SK-N-SH treated with all-trans-retinoic acid at 6 μM for 48 hours (cell line): ENCODE data around the gene ZNF219.

ENCODE experiments used
- ARNTL ChIP-seq: fragments of 450-650 bp; formaldehyde crosslinking; IDR thresholded peaks from 2 replicates; pipeline ENCODE4 v1.5.0; 2020; ENCODE audit warnings: low read depth, mild to moderate bottlenecking, moderate library complexity, borderline replicate concordance
- GLIS3 ChIP-seq: fragments of 250-450 bp; sonication (Bioruptor Pico); IDR thresholded peaks from 2 replicates; pipeline ENCODE4 v1.5.0; 2020; ENCODE audit warnings: mild to moderate bottlenecking, moderate library complexity
- OSR1 ChIP-seq: fragments of 250-450 bp; sonication (Bioruptor Pico); IDR thresholded peaks from 2 replicates; pipeline ENCODE4 v1.8.0; 2022; ENCODE audit warnings: moderate library complexity, mild to moderate bottlenecking, inconsistent platforms
- RARB ChIP-seq: fragments of 250-450 bp; sonication (Bioruptor Pico); IDR thresholded peaks from 2 replicates; pipeline ENCODE4 v1.8.0; 2021; ENCODE audit warnings: mild to moderate bottlenecking, moderate library complexity
- TOX ChIP-seq: fragments of 250-450 bp; sonication (Bioruptor Pico); IDR thresholded peaks from 2 replicates; pipeline ENCODE4 v1.8.0; 2021; ENCODE audit warnings: mild to moderate bottlenecking, moderate library complexity, borderline replicate concordance
- ZC3H10 ChIP-seq: fragments of 250-450 bp; sonication (Bioruptor Pico); IDR thresholded peaks from 2 replicates; pipeline ENCODE4 v1.5.1; 2021; ENCODE audit warnings: mild to moderate bottlenecking, moderate library complexity
- ZFP3 ChIP-seq: fragments of 250-450 bp; sonication (Bioruptor Pico); IDR thresholded peaks from 2 replicates; pipeline ENCODE4 v1.5.0; 2020; ENCODE audit warnings: mild to moderate bottlenecking, moderate library complexity
- ZNF565 ChIP-seq: fragments of 450-650 bp; formaldehyde crosslinking; conservative IDR thresholded peaks from 2 replicates; pipeline ENCODE4 v1.5.0; 2020; ENCODE audit warnings: low read depth, mild to moderate bottlenecking, moderate library complexity
- ZNF70 ChIP-seq: fragments of 450-650 bp; formaldehyde crosslinking; IDR thresholded peaks from 2 replicates; pipeline ENCODE4 v1.5.0; 2020; ENCODE audit warnings: mild to moderate bottlenecking, moderate library complexity
- TF ChIP-seq, protein P1 (sequence below): fragments of 250-450 bp; sonication (Bioruptor Pico); IDR thresholded peaks from 2 replicates; pipeline ENCODE4 v1.8.0; 2021; ENCODE audit warnings: low read depth, mild to moderate bottlenecking, moderate library complexity, borderline replicate concordance
- TF ChIP-seq, protein P2 (sequence below): fragments of 250-450 bp; sonication (Bioruptor Pico); IDR thresholded peaks from 2 replicates; pipeline ENCODE4 v1.5.0; 2020; ENCODE audit warnings: mild to moderate bottlenecking, moderate library complexity
- TF ChIP-seq, protein P3 (sequence below): fragments of 250-450 bp; sonication (Bioruptor Pico); IDR thresholded peaks from 2 replicates; pipeline ENCODE4 v1.5.1; 2020; ENCODE audit warnings: low read depth, mild to moderate bottlenecking, moderate library complexity

DNA sequence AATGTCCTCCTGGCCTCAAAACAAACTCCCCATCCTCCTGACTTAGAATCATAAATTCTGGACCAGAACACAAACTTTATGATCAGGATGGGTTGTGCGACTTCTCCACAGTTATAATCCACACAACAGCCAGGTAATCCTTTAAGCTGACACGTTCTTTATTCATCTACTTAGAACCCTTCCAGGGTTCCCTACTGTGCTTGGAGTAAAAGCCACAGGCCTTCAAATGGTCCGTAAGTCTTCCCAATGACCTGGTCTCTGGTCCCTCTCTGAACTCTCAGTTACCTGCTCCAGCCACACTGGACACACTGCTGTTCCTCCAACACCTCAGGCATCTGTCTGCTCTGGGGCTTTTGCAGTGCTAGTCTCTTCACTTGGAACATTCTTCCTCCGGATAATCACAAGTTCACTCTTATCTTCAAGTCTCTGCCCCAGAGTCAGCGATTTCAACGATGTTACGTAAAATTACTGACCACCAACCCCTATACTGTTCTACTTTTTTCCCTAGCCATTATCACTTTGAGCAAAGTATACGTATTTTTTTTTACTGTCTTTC, 58.0 kb downstream of the ZNF219 start:
- TF ChIP-seq ZNF565 (CRISPR knock-in tag), result no peak
- TF ChIP-seq ARNTL (CRISPR knock-in tag), result no peak
- TF ChIP-seq ZC3H10, result no peak
- TF ChIP-seq, protein P1, sequence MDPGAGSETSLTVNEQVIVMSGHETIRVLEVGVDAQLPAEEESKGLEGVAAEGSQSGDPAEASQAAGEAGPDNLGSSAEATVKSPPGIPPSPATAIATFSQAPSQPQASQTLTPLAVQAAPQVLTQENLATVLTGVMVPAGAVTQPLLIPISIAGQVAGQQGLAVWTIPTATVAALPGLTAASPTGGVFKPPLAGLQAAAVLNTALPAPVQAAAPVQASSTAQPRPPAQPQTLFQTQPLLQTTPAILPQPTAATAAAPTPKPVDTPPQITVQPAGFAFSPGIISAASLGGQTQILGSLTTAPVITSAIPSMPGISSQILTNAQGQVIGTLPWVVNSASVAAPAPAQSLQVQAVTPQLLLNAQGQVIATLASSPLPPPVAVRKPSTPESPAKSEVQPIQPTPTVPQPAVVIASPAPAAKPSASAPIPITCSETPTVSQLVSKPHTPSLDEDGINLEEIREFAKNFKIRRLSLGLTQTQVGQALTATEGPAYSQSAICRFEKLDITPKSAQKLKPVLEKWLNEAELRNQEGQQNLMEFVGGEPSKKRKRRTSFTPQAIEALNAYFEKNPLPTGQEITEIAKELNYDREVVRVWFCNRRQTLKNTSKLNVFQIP (CRISPR knock-in tag), result no peak
- no peak for TF ChIP-seq ZFP3 (CRISPR knock-in tag)
- no peak for TF ChIP-seq RARB
- TF ChIP-seq, protein P2, sequence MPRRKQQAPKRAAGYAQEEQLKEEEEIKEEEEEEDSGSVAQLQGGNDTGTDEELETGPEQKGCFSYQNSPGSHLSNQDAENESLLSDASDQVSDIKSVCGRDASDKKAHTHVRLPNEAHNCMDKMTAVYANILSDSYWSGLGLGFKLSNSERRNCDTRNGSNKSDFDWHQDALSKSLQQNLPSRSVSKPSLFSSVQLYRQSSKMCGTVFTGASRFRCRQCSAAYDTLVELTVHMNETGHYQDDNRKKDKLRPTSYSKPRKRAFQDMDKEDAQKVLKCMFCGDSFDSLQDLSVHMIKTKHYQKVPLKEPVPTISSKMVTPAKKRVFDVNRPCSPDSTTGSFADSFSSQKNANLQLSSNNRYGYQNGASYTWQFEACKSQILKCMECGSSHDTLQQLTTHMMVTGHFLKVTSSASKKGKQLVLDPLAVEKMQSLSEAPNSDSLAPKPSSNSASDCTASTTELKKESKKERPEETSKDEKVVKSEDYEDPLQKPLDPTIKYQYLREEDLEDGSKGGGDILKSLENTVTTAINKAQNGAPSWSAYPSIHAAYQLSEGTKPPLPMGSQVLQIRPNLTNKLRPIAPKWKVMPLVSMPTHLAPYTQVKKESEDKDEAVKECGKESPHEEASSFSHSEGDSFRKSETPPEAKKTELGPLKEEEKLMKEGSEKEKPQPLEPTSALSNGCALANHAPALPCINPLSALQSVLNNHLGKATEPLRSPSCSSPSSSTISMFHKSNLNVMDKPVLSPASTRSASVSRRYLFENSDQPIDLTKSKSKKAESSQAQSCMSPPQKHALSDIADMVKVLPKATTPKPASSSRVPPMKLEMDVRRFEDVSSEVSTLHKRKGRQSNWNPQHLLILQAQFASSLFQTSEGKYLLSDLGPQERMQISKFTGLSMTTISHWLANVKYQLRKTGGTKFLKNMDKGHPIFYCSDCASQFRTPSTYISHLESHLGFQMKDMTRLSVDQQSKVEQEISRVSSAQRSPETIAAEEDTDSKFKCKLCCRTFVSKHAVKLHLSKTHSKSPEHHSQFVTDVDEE (CRISPR knock-in tag), result no peak
- TF ChIP-seq GLIS3 (CRISPR knock-in tag), result no peak
- TF ChIP-seq, protein P3, sequence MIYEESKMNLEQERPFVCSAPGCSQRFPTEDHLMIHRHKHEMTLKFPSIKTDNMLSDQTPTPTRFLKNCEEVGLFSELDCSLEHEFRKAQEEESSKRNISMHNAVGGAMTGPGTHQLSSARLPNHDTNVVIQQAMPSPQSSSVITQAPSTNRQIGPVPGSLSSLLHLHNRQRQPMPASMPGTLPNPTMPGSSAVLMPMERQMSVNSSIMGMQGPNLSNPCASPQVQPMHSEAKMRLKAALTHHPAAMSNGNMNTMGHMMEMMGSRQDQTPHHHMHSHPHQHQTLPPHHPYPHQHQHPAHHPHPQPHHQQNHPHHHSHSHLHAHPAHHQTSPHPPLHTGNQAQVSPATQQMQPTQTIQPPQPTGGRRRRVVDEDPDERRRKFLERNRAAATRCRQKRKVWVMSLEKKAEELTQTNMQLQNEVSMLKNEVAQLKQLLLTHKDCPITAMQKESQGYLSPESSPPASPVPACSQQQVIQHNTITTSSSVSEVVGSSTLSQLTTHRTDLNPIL (CRISPR knock-in tag), result no peak
- TF ChIP-seq ZNF70 (CRISPR knock-in tag), result no peak
- TF ChIP-seq TOX (CRISPR knock-in tag), result no peak
- TF ChIP-seq OSR1 (CRISPR knock-in tag), result no peak
